DND-41 (cell line): Measurements from ENCODE around the gene ATP13A4.

Experiments used
- ATAC-seq: fragments of 200-7000 bp; cut with Tn5 transposase; 3 replicates; pipeline ENCODE4 v1.9.1; 2021; ENCODE audit warnings: low read depth; ENCODE audit not compliant: insufficient read depth
- DNase-seq: peaks from one replicate; pipeline ENCODE4 v3.0.0-alpha.2; 2020
- H2AFZ ChIP-seq: 2 replicates; pipeline ENCODE4 v1.6.0; 2012; ENCODE audit warnings: low read depth, low read length
- H3K27ac ChIP-seq: 2 replicates; pipeline ENCODE4 v1.5.1; 2012; ENCODE audit warnings: low read length, inconsistent platforms
- H3K27me3 ChIP-seq: fragments of 200-600 bp; sonication (generic); 2 replicates; pipeline ENCODE4 v1.6.0; 2012; ENCODE audit warnings: low read length, mild to moderate bottlenecking, inconsistent platforms; ENCODE audit not compliant: insufficient read depth, poor library complexity
- H3K36me3 ChIP-seq: 2 replicates; pipeline ENCODE4 v1.5.1; 2012; ENCODE audit warnings: low read length, inconsistent platforms; ENCODE audit not compliant: insufficient read depth
- H3K4me1 ChIP-seq: 2 replicates; pipeline ENCODE4 v1.5.1; 2012; ENCODE audit warnings: mild to moderate bottlenecking, low read length; ENCODE audit not compliant: insufficient read depth
- H3K4me2 ChIP-seq: 2 replicates; pipeline ENCODE4 v1.6.0; 2012; ENCODE audit warnings: mild to moderate bottlenecking, moderate library complexity, low read length, inconsistent platforms; ENCODE audit not compliant: insufficient read depth
- H3K4me3 ChIP-seq, 2 experiments: fragments of 200-600 bp in 1 of 2; shearing (Covaris generic) in 1 of 2; 2 replicates each; pipeline ENCODE4 v1.5.1; 2012 to 2016; ENCODE audit warnings: inconsistent platforms in 2 of 2, low read length in 2 of 2, mild to moderate bottlenecking in 2 of 2, low read depth in 1 of 2, moderate library complexity in 1 of 2
- H3K79me2 ChIP-seq: 2 replicates; pipeline ENCODE4 v1.6.0; 2012; ENCODE audit warnings: low read length, inconsistent platforms; ENCODE audit not compliant: insufficient read depth
- H3K9ac ChIP-seq: 2 replicates; pipeline ENCODE4 v1.6.0; 2012; ENCODE audit warnings: low read depth, mild to moderate bottlenecking, inconsistent platforms, low read length, moderate library complexity
- H3K9me3 ChIP-seq: 2 replicates; pipeline ENCODE4 v1.5.1; 2012; ENCODE audit warnings: low read length, moderate library complexity, mild to moderate bottlenecking, inconsistent platforms; ENCODE audit not compliant: insufficient read depth, severe bottlenecking
- H4K20me1 ChIP-seq: 2 replicates; pipeline ENCODE4 v1.6.0; 2012; ENCODE audit warnings: low read length; ENCODE audit not compliant: insufficient read depth
- CTCF ChIP-seq: IDR thresholded peaks from 2 replicates; pipeline ENCODE4 v1.5.1; 2012; ENCODE audit warnings: borderline replicate concordance, low read length, moderate library complexity, mild to moderate bottlenecking; ENCODE audit not compliant: poor library complexity, severe bottlenecking; ENCODE audit errors: extremely low read depth
- EZH2 ChIP-seq: IDR thresholded peaks from 3 replicates; pipeline ENCODE4 v1.6.1; 2012; ENCODE audit warnings: borderline replicate concordance, low read depth, mild to moderate bottlenecking, moderate library complexity, low read length, inconsistent platforms; ENCODE audit not compliant: severe bottlenecking

ATP13A4 gene

DNA sequence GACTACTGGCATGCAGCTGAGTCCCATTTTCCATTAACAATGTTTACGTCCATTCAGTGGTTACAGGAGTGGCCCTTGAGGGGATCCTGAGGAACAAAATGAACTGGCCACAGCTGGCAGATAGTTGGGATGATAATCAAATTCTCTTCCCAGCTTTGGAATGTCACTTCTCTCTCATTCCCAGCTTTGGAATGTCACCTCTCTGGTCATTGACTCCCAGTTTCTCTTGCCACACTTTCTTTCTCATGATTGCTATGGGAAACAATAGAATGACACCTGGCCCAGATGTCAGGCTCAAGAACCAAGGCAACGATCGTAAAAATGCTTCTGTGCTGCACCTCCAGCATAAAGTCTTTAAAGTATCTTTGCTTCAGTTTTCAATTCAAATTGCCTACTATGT is 34.0 kb downstream of the ATP13A4 start:
- Histone ChIP-seq H3K4me3 (no peak overlapping the region), H3K79me2 (no peaks in the 10 kb centered on the region), H3K4me2 (no peak overlapping the region), H2AFZ (no peak overlapping the region), H3K27ac (no peak overlapping the region), H3K9me3 (no peaks in the 10 kb centered on the region), H3K9ac (no peak overlapping the region), H3K4me1 (no peaks in the 10 kb centered on the region), H3K27me3 (no peaks in the 10 kb centered on the region), H4K20me1 (no peaks in the 10 kb centered on the region), H3K36me3 (no peaks in the 10 kb centered on the region)
- ATAC-seq (no peak), DNase-seq (no peak)
- TF ChIP-seq EZH2 (no peak), CTCF (no peak)

- TF ChIP-seq CTCF (no peak), EZH2 (no peak)
- Histone ChIP-seq H3K27me3 (no peaks in the 10 kb centered on the region), H3K27ac (no peak overlapping the region), H3K36me3 (no peaks in the 10 kb centered on the region), H4K20me1 (no peaks in the 10 kb centered on the region), H3K79me2 (no peaks in the 10 kb centered on the region), H3K4me3 (no peak overlapping the region), H3K4me1 (no peaks in the 10 kb centered on the region), H3K9me3 (no peaks in the 10 kb centered on the region), H2AFZ (no peak overlapping the region), H3K9ac (no peak overlapping the region), H3K4me2 (no peak overlapping the region)
- ATAC-seq: no peak
- no peak for DNase-seq
These were observed 38.7 kb downstream of the ATP13A4 start for GRCh38 chr3:193515966-193516365.

DNA sequence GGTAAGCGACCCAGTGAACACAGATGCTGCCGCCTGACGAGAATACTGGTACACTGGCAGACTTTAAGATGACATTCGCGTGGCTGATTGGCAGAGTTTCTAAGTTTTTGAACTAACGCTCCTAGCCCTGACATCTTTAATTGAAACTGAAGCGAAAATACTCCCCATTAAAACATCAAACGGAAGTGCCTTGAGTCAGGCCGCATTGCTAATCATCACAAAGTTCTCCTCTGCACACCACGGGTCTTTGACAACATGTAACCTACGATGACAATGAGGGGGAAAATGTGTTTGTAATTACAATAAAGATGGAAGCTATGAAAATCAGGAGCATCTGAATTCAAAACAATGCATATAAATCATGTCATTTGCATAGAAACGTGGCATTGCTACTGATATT is 44.5 kb downstream of the ATP13A4 start:
- H3K9me3 ChIP-seq: no peaks in the 10 kb centered on the region
- H3K4me3 ChIP-seq: no peak overlapping the region
- no peak overlapping the region for H3K4me2 ChIP-seq
- TF ChIP-seq CTCF (no peak), EZH2 (no peak)
- H3K4me1 ChIP-seq: no peaks in the 10 kb centered on the region
- DNase-seq (no peak), ATAC-seq (no peak)
- no peaks in the 10 kb centered on the region for H3K36me3 ChIP-seq
- no peak overlapping the region for H2AFZ ChIP-seq
- no peaks in the 10 kb centered on the region for H4K20me1 ChIP-seq
- no peaks in the 10 kb centered on the region for H3K27me3 ChIP-seq
- H3K27ac ChIP-seq: no peak overlapping the region
- H3K79me2 ChIP-seq: no peaks in the 10 kb centered on the region
- no peak overlapping the region for H3K9ac ChIP-seq
